Activated naive CD8-positive, alpha-beta T cell (primary cell): ENCODE measurements around the gene SULT1A4.
"Not testable (repeated sequence)": the region's sequence is repeated elsewhere in the genome, so short reads cannot be mapped to it uniquely, and the experiment has no call there.

ENCODE experiments used
- H3K27ac Mint-ChIP-seq: one replicate; pipeline ENCODE4 v1.8.0; 2021; ENCODE audit warnings: mixed read lengths
- H3K27me3 Mint-ChIP-seq: one replicate; pipeline ENCODE4 v1.8.0; 2021; ENCODE audit warnings: mixed read lengths
- H3K36me3 Mint-ChIP-seq: one replicate; pipeline ENCODE4 v1.8.0; 2021; ENCODE audit warnings: mixed read lengths
- H3K4me1 Mint-ChIP-seq: one replicate; pipeline ENCODE4 v1.8.0; 2021; ENCODE audit warnings: low read depth, mixed read lengths
- H3K4me3 Mint-ChIP-seq: one replicate; pipeline ENCODE4 v1.8.0; 2021; ENCODE audit warnings: mild to moderate bottlenecking, mixed read lengths
- H3K9me3 Mint-ChIP-seq: one replicate; pipeline ENCODE4 v1.8.0; 2021; ENCODE audit warnings: low read depth, mixed read lengths

The SULT1A4 gene

DNA sequence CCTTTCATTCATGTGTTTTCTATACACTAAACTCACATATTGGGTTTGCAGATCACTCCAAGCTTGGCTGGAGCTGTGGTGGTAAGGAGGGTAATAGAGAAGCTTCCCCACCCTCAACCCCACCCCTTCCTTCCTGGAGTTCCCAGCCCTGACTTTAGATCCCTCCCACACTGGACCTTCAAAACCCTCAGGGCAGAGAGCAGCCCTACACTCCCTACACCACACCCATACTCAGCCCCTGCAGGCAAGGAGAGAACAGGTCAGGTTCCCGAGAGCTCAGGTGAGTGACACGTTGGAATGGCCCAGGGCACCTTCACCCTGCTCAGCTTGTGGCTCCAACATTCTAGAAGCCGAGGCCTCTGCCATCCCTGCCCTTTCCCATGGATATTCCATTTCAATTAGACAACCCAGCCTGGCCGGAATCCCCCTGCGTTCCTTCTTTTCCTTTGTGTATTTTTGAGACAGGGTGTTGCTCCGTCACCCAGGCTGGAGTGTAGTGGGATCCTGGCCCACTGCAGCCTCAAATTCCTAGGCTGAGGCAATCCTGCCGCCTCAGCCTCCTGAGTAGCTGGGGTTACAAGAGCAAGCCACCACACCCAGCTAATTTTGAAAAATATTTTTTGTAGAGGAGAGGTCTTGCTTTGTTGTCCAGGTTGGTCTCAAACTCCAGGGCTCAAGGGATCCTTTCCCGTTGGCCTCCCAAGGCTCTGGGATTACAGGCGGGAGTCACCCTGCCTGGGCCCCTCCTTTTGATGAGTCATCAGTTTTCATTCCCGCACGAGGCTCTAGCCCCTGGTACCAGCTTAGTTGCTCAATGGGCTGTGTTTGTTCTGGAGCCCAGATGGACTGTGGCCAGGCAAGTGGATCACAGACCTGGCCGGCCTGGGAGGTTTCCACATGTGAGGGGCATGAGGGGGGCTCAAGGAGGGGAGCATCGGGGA lies at the start of gene SULT1A4:
Gene SULT1A4, plus strand, starts transcription at position 208 of the 941 bp plus-strand sequence. CDS start 1,473 bp downstream, outside the sequence.
- H3K9me3 Mint-ChIP-seq, H3K27me3 Mint-ChIP-seq, H3K27ac Mint-ChIP-seq, H3K36me3 Mint-ChIP-seq, H3K4me3 Mint-ChIP-seq, H3K4me1 Mint-ChIP-seq: not testable (repeated sequence)

DNA sequence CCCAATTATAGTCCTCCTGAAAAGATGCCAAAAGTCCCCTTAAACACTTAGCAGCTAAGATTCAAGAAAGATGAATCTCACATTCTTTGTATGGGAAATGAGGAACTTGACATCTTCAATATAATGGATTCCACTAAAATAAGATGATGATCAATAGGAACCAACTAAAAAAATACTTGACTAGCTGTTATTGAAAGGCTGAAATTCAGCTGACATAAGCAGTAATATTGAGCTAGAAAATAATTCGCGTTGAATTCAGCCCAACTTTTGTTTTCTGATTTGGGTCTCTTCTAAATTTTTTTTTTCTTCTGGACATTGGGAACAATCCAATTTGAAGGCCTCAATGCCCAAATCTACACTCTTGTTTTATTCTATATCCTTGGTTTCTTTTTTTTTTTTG lies 36.1 kb upstream of the SULT1A4 start:
- H3K36me3 Mint-ChIP-seq, H3K27me3 Mint-ChIP-seq, H3K4me3 Mint-ChIP-seq: not testable (repeated sequence)

DNA sequence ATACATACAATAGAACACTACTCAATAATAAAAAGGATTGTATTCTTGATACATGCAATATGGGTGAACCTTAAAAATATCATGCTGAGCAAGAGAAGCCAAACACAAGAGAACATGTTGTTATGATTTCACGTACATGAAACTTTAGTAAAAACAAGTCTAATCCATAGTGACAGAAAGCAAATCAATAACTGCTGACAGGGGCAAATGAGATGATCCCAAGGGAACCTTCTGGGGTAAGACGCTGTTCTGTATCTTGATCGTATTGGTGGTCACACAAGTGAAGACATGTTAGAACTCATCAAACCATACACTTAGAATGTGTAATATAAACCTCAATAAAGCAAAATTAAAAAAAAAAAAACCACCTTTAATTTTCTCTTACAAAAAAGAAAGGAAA lies 34.3 kb upstream of the SULT1A4 start:
- not testable (repeated sequence) for H3K27me3 Mint-ChIP-seq, H3K4me3 Mint-ChIP-seq, H3K36me3 Mint-ChIP-seq, H3K9me3 Mint-ChIP-seq, H3K27ac Mint-ChIP-seq, H3K4me1 Mint-ChIP-seq

More for the DNA sequence above, 36.1 kb upstream of the SULT1A4 start:
- H3K4me1 Mint-ChIP-seq, H3K9me3 Mint-ChIP-seq, H3K27ac Mint-ChIP-seq: not testable (repeated sequence)

DNA sequence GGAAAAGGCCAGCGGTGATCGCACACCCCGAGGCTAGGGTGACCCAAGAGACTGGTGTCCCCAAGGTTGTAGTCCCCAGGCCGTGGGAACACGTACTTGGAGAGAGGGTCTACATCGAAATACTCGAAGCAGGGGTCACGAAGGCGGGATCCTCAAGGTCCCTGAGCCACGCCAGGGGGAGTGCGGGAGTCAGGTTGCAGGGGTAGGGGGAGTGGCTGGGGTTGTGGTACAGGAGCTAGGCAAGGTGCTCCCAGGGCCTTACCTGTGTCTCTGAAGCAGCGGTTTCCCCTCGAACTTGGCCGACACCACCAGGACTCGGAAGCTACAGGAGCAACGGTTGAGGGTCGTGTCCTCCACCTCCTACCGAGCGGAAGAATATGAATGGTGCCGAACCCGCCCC lies 6.0 kb upstream of the SULT1A4 start:
- H3K4me1 Mint-ChIP-seq, H3K27me3 Mint-ChIP-seq, H3K9me3 Mint-ChIP-seq, H3K4me3 Mint-ChIP-seq, H3K36me3 Mint-ChIP-seq, H3K27ac Mint-ChIP-seq: not testable (repeated sequence)

DNA sequence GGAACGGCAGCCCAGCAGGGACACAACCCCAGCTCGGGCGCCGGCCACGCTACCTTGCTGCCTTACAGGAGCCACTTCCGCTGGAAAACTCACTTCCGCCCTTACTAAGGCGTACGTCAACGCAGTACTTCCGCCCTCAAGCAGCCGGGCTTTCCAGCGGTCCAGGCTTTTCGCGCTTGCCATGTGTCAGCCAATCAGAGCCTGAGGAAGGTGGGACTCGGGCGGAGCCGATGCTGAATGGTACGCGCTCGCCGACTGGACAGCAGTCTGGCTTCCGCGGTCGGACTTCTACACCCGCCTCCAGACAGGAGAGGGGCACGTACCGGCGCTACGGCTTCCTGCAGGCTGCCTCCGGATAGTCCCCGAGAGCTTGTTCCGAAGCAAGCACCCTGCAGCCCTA lies 5.4 kb upstream of the SULT1A4 start, which contains the start of the genes BOLA2 and SLX1B:
Gene BOLA2, minus strand, starts transcription at position 83 of the 400 bp plus-strand sequence. CDS start 98 bp downstream, outside the sequence.
Gene SLX1B, plus strand, starts transcription at position 265 of the 400 bp plus-strand sequence.
- H3K4me1 Mint-ChIP-seq, H3K27ac Mint-ChIP-seq, H3K27me3 Mint-ChIP-seq, H3K36me3 Mint-ChIP-seq, H3K4me3 Mint-ChIP-seq, H3K9me3 Mint-ChIP-seq: not testable (repeated sequence)

DNA sequence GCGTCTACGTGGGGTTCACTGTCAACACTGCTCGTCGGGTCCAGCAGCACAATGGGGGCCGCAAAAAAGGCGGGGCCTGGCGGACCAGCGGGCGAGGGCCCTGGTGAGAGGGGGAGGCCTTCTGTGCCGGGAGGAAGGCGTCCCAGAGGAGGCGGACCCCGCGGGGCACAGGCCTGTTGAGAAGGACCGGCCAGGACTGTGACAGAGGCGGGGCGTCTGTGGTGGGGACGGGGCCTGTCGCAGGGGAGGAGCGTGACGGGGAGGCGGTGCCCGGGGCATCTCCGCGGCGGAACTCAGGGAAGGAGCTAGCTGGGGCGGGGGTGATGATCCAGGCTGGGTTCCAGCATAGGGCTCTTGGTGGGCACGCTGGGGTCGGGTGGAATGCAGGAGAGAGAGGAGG lies 4.9 kb upstream of the SULT1A4 start:
- not testable (repeated sequence) for H3K27ac Mint-ChIP-seq, H3K4me3 Mint-ChIP-seq, H3K36me3 Mint-ChIP-seq, H3K9me3 Mint-ChIP-seq, H3K27me3 Mint-ChIP-seq, H3K4me1 Mint-ChIP-seq

DNA sequence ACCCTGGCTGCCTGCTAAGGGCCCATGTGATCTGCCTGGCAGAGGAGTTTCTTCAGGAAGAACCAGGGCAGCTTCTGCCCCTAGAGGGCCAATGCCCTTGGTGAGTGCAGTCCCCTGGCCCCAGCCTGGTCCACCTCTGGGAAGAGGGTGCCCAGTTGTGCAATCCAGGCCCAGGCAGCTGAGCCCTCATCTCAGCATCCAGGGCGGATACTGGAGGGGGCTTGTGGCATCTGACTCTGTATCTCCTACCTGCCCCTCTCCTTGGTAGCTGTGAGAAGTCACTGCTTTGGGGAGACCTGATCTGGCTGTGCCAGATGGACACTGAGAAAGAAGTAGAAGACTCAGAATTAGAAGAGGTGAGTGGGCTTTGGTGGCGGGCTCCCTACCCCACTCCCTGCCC lies 2.1 kb upstream of the SULT1A4 start:
- not testable (repeated sequence) for H3K27me3 Mint-ChIP-seq, H3K9me3 Mint-ChIP-seq, H3K27ac Mint-ChIP-seq, H3K4me3 Mint-ChIP-seq, H3K36me3 Mint-ChIP-seq, H3K4me1 Mint-ChIP-seq

DNA sequence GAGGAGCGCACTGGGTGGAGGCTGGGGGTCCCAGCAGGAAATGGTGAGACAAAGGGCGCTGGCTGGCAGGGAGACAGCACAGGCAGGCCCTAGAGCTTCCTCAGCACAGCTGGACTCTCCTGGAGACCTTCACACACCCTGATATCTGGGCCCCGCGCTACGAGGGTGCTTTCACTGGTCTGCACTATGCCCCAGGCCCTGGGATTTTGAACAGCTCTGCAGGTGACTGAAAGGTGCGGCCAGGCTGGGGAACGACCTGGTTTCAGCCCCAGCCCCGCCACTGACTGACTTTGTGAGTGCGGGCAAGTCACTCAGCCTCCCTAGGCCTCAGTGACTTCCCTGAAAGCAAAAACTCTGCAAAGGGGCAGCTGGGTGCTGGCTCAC lies 926 bp downstream of the SULT1A4 start:
- not testable (repeated sequence) for H3K4me3 Mint-ChIP-seq, H3K27ac Mint-ChIP-seq, H3K36me3 Mint-ChIP-seq, H3K4me1 Mint-ChIP-seq, H3K9me3 Mint-ChIP-seq, H3K27me3 Mint-ChIP-seq

DNA sequence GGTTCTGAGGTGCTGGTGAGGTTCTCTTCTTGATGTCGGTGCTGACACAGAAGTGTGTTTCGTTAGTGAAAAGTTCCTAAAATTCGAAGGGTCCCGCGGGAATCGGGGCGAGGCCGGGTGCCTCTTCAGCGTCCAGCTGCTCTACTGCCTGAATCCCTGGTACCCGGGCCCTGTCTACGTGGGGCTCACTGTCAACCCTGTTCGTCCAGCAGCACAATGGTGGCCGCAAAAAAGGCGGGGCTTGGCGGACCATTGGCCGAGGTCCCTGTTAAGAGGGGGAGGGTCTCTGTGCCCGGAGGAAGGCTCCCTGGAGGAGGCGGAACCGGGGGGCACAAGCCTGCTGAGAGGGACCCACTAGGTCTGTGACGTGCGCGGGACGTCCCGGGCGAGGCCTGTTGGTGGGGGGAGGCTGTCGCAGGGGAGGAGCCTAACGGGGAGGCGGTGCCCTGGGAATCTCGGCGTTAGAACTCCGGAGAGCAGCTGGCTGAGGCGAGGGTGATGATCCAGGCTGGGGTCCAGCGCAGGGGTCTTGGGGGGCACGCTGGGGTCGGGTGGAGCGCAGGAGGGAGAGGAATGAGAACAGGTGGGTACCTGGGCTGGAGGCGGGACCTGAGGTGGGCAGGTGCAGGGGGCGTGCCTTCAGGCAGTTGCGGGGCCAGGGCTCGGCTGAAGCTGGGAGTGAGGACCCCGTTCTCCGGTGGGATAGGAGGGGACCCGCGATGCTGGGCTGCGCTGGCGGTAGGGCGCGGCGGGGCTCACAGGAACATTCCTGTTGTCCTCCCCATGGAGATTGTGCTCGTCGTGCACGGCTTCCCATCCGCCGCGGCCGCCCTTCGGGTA lies 6.5 kb downstream of the SULT1A4 start:
- not testable (repeated sequence) for H3K27ac Mint-ChIP-seq, H3K36me3 Mint-ChIP-seq, H3K27me3 Mint-ChIP-seq, H3K4me3 Mint-ChIP-seq, H3K9me3 Mint-ChIP-seq, H3K4me1 Mint-ChIP-seq

DNA sequence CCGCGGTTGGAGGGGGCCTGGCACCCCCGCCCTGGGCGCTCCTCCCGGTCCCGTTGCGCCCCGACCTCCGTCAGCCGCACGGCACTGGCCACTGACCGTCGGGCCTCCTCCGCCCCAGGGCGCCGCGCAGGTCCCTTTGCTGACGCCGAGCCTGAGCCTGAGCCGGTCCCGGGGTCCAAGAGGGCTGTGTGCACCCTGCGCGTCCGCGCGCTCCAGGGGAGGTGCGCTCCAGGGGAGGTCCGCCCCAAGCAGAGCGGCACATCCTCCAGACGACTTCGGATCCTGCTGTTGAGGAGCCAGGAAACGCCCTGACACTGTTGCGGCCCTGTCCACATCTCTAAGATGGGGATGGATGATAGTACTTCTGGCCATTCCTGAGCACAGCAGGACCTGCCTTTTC lies 7.2 kb downstream of the SULT1A4 start:
- H3K36me3 Mint-ChIP-seq, H3K4me3 Mint-ChIP-seq, H3K27me3 Mint-ChIP-seq, H3K9me3 Mint-ChIP-seq, H3K27ac Mint-ChIP-seq, H3K4me1 Mint-ChIP-seq: not testable (repeated sequence)

DNA sequence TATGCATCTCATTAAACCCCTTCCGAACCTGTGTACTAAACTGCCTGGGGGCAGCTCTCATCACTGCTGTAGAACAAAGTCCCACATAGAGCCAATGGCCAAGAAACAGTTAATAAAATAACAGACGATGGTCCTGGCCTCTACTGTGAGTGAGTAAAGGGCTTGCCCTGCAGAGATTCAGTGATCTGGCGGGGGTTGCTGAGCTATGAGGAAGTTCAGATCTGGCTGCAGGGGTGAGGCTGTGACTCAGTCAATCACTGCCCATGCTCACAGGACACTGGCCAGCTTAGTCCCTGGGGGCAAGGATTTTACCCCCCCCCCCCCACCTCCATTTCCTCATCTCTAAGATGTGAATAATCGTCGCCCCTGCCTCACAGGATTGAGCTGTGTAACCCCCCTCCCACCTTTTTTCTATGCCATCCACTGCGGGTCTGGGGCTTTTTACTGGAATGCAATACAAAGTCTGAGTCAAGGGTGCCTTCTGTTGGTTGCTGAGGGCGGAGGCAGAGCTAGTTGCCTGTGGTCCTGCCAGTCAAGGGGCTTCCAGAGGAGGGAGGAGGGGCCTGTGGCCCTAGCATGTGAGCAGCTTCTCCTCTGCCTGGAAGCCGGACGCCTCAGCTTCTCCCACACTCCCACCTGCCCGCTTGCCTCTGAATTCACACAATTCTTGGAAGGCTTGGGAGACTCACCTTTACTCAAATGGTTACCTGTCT lies 8.1 kb downstream of the SULT1A4 start:
- not testable (repeated sequence) for H3K4me3 Mint-ChIP-seq, H3K9me3 Mint-ChIP-seq, H3K27ac Mint-ChIP-seq, H3K27me3 Mint-ChIP-seq, H3K36me3 Mint-ChIP-seq, H3K4me1 Mint-ChIP-seq

DNA sequence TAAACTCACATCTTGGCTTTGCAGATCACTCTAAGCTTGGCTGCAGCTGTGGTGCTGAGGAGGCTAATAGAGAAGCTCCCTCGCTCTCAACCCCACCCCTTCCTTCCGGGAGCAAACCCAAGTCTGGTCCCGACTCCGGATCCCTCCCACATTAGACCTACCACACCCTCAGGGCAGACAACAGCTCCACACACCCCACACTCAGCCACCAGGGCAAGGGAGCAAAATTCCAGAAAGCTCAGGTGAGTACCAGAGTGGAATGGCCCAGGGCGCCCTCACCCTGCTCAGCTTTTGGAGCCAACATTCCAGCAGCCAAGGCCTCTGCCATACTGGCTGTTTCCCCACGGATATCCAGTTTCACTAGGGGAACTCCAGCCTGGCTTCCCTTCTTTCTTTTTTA lies 9.9 kb downstream of the SULT1A4 start:
- H3K4me3 Mint-ChIP-seq, H3K36me3 Mint-ChIP-seq, H3K9me3 Mint-ChIP-seq, H3K4me1 Mint-ChIP-seq, H3K27me3 Mint-ChIP-seq, H3K27ac Mint-ChIP-seq: not testable (repeated sequence)

DNA sequence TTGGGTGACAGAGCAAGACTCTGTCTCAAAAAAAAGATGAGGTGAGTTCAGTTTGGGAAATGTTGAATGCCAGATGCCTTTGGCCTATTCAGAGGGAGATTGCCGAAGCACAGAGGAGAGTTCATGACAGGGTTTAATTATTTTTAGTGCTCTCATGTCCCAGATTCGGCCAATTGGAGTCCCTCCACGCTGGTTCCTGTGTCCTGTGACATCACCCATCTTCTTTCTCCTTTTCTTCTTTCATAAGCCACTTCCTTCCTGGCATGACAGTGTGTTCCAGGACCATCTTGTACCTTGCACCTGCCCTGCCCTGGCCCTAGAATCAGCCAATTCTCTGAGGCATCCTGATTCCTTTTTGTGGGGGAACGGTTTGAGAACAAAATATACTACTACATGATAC lies 12.4 kb downstream of the SULT1A4 start:
- H3K4me1 Mint-ChIP-seq, H3K4me3 Mint-ChIP-seq, H3K27me3 Mint-ChIP-seq, H3K36me3 Mint-ChIP-seq, H3K9me3 Mint-ChIP-seq, H3K27ac Mint-ChIP-seq: not testable (repeated sequence)

DNA sequence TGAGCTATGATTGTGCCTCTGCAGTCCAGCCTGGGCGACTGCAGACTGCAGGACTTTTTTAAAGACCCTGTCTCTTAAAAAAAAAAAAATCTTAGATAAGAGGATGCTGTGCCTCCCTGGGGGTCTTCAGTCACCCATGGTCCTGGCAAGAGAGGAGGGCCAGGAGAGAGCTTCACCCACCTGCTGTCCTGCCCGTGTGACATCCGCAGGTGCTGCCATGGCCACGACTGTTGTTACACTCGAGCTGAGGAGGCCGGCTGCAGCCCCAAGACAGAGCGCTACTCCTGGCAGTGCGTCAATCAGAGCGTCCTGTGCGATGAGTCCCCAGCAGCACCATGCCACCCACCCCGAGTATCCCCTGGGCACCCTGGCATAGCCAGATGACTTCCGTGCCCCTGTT lies 22.6 kb downstream of the SULT1A4 start:
- not testable (repeated sequence) for H3K9me3 Mint-ChIP-seq, H3K36me3 Mint-ChIP-seq, H3K27me3 Mint-ChIP-seq, H3K27ac Mint-ChIP-seq, H3K4me3 Mint-ChIP-seq, H3K4me1 Mint-ChIP-seq

DNA sequence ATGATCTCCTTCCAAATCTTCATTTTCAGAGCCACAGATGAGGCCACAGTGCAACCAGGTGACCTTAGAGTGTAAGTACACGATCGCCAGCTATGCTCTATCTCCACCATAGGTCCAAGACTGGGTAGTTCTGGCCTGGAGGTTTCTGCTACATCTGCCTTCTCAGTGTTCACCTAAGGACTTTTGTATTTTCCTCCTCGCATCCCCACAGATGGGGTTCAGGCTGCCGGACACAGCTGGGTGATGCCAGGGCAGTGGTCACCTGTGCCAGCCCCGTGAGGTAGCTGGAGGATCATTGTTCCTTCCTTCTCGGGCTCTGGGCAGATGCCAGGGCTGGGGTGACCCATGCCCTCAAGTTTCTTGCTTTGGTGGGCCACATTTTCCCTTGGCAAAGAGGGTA lies 46.6 kb downstream of the SULT1A4 start, which contains the start of gene NPIPB12:
Gene NPIPB12, minus strand, starts transcription at position 101 of the 400 bp plus-strand sequence.
- H3K36me3 Mint-ChIP-seq, H3K27me3 Mint-ChIP-seq, H3K4me1 Mint-ChIP-seq, H3K4me3 Mint-ChIP-seq, H3K27ac Mint-ChIP-seq, H3K9me3 Mint-ChIP-seq: not testable (repeated sequence)
